GM23248 (cell line): Measurements from ENCODE around the gene CAMTA1.

ENCODE experiments used
- EZH2 ChIP-seq: fragments of 200-600 bp; sonication (generic); IDR thresholded peaks from 2 replicates; pipeline ENCODE4 v1.6.1; 2018; ENCODE audit warnings: antibody characterized with exemption, mild to moderate bottlenecking; ENCODE audit not compliant: insufficient read depth, poor library complexity, severe bottlenecking
- EZH2phosphoT487 ChIP-seq: fragments of 200-600 bp; sonication (generic); IDR thresholded peaks from 2 replicates; pipeline ENCODE4 v1.6.1; 2018; ENCODE audit warnings: antibody characterized with exemption, moderate library complexity, mild to moderate bottlenecking, low read depth; ENCODE audit not compliant: insufficient read depth

- TF ChIP-seq EZH2phosphoT487 (no peak), EZH2 (no peak)
Measured at GRCh38 chr1:7422081-7422480, 636.8 kb downstream of the CAMTA1 start.
